Dedifferentiated amniotic fluid mesenchymal stem cell (primary cell): ENCODE results near the gene HOXD4.

Experiments used
- DNase-seq: peaks from one replicate; pipeline ENCODE4 v3.0.0-alpha.2; 2016; ENCODE audit errors: extremely low spot score

HOXD4 gene

GRCh38 chr2:176156807-176157498 lies 5.6 kb downstream of the HOXD4 start, which contains the start of gene HOXD3:
Gene HOXD3 (plus strand): TSS chr2:176157307. CDS start chr2:176169115, 11,808 bp downstream.
- DNase-seq: no peak

GRCh38 chr2:176157499-176158185 lies 6.3 kb downstream of the HOXD4 start:
- DNase-seq: no peak

- DNase-seq: no peak
Observed at GRCh38 chr2:176158186-176158591, 6.8 kb downstream of the HOXD4 start.

GRCh38 chr2:176158855-176159662 lies 7.7 kb downstream of the HOXD4 start:
- DNase-seq: no peak

- no peak for DNase-seq
Observed at GRCh38 chr2:176159663-176160250, 8.4 kb downstream of the HOXD4 start.

GRCh38 chr2:176160251-176160985 lies 9.1 kb downstream of the HOXD4 start:
- DNase-seq: no peak

GRCh38 chr2:176160986-176161824 lies 9.9 kb downstream of the HOXD4 start:
- DNase-seq: no peak

GRCh38 chr2:176161825-176162626 lies 10.7 kb downstream of the HOXD4 start:
- DNase-seq: no peak

GRCh38 chr2:176162911-176163671 lies 11.7 kb downstream of the HOXD4 start:
- no peak for DNase-seq

GRCh38 chr2:176163672-176164056 lies 12.3 kb downstream of the HOXD4 start:
- DNase-seq: no peak

GRCh38 chr2:176164201-176164600 lies 12.9 kb downstream of the HOXD4 start:
- no peak for DNase-seq

- no peak for DNase-seq
Observed at GRCh38 chr2:176164611-176165369, 13.4 kb downstream of the HOXD4 start.

- no peak for DNase-seq
Observed at GRCh38 chr2:176165370-176166050, 14.2 kb downstream of the HOXD4 start.

- DNase-seq: no peak
Observed at GRCh38 chr2:176166272-176166671, 14.9 kb downstream of the HOXD4 start.

GRCh38 chr2:176167398-176167797 lies 16.0 kb downstream of the HOXD4 start:
- DNase-seq: no peak

GRCh38 chr2:176169181-176169580 lies 17.8 kb downstream of the HOXD4 start:
- DNase-seq: no peak

- DNase-seq: no peak
Observed at GRCh38 chr2:176169711-176170110, 18.4 kb downstream of the HOXD4 start.
